Tibial artery (tissue), 4 donors: Measurements from ENCODE around the gene FRS3.

Experiments
- DNase-seq, 2 donors: peaks; one replicate each; pipeline ENCODE4 v3.0.0-alpha.2; 2019
- H3K27ac ChIP-seq, 2 donors: fragments of 200-600 bp; sonication (generic) in 1 of 2; 1 replicate in 1 of 2; 2 replicates in 1 of 2; pipeline ENCODE4 v1.5.1; 2018 to 2019; ENCODE audit warnings: mild to moderate bottlenecking in 1 of 2
- H3K27me3 ChIP-seq, 2 donors: fragments of 200-600 bp; sonication (generic) in 1 of 2; one replicate each; pipeline versions ENCODE4 v1.5.1 to v1.6.0; 2016 to 2019
- H3K36me3 ChIP-seq, 3 donors: fragments of 200-600 bp; sonication (generic) in 2 of 3; one replicate each; pipeline ENCODE4 v1.5.1; 2016 to 2019; ENCODE audit warnings: mild to moderate bottlenecking in 2 of 3
- H3K4me1 ChIP-seq, 4 donors: fragments of 200-600 bp; sonication (generic) in 2 of 4; 1 replicate in 3 of 4; 2 replicates in 1 of 4; pipeline ENCODE4 v1.5.1; 2016 to 2019
- H3K4me3 ChIP-seq, 2 donors: fragments of 200-600 bp; sonication (generic) in 1 of 2; 1 replicate in 1 of 2; 2 replicates in 1 of 2; pipeline ENCODE4 v1.5.1; 2018 to 2019; ENCODE audit warnings: mild to moderate bottlenecking in 2 of 2
- H3K9me3 ChIP-seq, 3 donors: fragments of 200-600 bp; sonication (generic) in 1 of 3; one replicate each; pipeline ENCODE4 v1.5.1; 2016 to 2019
- intact Hi-C: fragments of 100-400 bp; cut with DNase I; formaldehyde crosslinking; loops from one replicate; pipeline ENCODE4 v1.15.0; 2023; ENCODE audit warnings: low total_unique reads
- TF ChIP-seq, protein P1 (sequence below), 2 experiments: fragments of 200-600 bp in 1 of 2; fragments of 450-650 bp in 1 of 2; IDR thresholded peaks; one replicate each; pipeline ENCODE4 v1.5.1; 2017 to 2019; ENCODE audit warnings: antibody characterized with exemption in 2 of 2, mild to moderate bottlenecking in 1 of 2, moderate library complexity in 1 of 2

Gene FRS3

DNA sequence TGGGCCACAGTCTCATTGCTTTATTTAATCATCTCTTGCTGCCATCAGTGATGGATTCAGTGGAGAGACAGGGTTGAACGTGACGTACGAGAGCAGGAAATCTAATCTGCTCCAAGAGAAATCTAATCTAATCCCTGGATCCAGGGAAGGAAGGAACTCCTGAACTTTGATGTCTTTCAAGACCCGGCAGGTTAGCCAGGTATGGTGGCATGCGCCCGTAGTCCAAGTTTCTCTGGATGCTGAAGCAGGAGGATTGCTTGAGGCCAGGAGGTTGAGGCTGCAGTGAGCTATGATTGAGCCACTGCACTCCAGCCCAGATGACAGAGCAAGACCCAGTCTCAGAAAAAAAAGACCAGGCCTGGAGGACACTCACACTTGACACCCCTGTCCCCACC lies 21.1 kb downstream of the FRS3 start:
- TF ChIP-seq, protein P1, sequence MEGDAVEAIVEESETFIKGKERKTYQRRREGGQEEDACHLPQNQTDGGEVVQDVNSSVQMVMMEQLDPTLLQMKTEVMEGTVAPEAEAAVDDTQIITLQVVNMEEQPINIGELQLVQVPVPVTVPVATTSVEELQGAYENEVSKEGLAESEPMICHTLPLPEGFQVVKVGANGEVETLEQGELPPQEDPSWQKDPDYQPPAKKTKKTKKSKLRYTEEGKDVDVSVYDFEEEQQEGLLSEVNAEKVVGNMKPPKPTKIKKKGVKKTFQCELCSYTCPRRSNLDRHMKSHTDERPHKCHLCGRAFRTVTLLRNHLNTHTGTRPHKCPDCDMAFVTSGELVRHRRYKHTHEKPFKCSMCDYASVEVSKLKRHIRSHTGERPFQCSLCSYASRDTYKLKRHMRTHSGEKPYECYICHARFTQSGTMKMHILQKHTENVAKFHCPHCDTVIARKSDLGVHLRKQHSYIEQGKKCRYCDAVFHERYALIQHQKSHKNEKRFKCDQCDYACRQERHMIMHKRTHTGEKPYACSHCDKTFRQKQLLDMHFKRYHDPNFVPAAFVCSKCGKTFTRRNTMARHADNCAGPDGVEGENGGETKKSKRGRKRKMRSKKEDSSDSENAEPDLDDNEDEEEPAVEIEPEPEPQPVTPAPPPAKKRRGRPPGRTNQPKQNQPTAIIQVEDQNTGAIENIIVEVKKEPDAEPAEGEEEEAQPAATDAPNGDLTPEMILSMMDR (IDR thresholded peaks at IDR 0.05), result no peak
- Histone ChIP-seq H3K27ac (no peak overlapping the region), H3K4me1 (no peaks in the 10 kb centered on the region), H3K4me3 (no peak overlapping the region), H3K9me3 (no peaks in the 10 kb centered on the region), H3K27me3 (no peaks in the 10 kb centered on the region), H3K36me3 (no peaks in the 10 kb centered on the region)
- intact Hi-C loops, result no loop called here
- no peak for DNase-seq

DNA sequence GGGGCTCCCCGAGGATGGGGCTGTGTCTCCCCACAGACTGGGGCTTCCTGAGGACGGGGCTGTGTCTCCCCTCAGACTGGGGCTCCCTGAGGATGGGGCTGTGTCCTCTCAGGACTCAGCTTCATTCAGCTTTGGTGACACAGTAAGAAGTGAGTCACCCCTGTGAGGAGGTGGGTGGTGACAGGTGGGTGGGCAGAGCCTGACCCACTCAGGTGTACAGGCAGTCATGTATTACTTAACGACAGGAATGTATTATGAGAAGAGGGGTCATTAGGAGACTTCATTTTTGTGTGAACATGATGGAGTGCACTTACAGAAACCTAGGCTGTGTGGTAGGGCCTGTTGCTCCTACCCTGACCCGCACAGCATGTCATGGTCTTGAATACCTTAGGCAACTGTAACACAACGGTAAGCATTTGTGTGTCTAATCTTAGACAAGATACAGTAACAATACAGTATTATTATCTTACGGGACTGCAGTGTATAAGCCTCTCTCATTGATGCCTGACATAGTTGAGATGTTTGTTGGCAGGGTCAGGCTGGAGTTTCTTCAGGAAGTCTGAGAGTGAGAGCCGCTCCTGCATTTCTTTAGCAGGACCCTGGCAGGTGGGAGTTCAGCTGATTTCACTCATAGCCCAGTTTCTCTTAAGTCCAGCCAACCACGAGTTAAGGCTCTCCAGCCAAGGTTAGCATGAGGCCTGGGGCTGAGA lies 21.6 kb downstream of the FRS3 start:
- H3K4me1 ChIP-seq, result no peaks in the 10 kb centered on the region
- no peaks in the 10 kb centered on the region for H3K9me3 ChIP-seq
- TF ChIP-seq, protein P1 (IDR thresholded peaks at IDR 0.05), result no peak
- H3K36me3 ChIP-seq, result no peaks in the 10 kb centered on the region
- H3K27ac ChIP-seq, result no peak overlapping the region
- intact Hi-C loops, result no loop called here
- H3K4me3 ChIP-seq, result no peak overlapping the region
- H3K27me3 ChIP-seq, result no peaks in the 10 kb centered on the region
- no peak for DNase-seq

DNA sequence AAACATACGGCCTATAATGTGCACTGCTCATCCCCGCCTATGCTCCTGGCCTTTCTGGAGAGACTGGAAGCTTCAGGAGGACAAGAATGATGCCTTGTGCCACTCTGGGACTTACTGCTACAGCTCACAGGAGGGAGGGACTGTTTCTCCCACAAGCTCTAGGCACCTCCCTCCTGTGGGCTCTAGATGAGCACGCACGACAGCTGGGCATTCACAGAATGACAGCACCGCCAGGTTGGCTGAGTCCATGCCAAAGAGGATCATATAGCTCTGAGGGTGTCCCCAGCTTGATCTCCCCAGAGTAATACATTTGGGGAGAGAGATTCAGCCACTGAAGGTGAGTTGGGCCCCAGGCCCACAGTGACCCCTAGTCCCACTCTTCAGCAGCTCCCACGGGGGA lies 22.4 kb downstream of the FRS3 start:
- H3K4me3 ChIP-seq, result no peak overlapping the region
- no peaks in the 10 kb centered on the region for H3K4me1 ChIP-seq
- H3K9me3 ChIP-seq, result no peaks in the 10 kb centered on the region
- H3K36me3 ChIP-seq, result no peaks in the 10 kb centered on the region
- H3K27ac ChIP-seq, result no peak overlapping the region
- TF ChIP-seq, protein P1 (IDR thresholded peaks at IDR 0.05), result no peak
- no peak for DNase-seq
- intact Hi-C loops, result no loop called here
- no peaks in the 10 kb centered on the region for H3K27me3 ChIP-seq

DNA sequence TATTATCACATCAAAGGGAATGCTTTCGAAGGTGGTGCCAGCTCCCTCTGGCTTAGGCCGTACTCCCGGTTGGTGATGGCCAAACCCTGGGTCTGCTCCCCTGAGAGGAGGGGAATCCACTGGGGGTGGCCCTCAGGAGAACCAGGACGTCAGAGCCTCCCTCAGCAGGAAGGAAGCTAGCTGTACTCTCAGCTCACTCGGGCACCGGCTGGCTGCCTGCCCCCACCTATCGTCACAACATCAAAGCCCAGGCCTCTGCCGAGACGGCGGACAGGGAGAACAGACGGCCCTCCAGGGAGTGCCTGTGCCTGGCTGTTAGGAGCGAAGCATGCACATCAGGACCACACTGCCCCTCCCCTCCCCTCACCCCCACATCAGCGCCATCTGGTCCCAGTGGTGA lies 23.3 kb downstream of the FRS3 start:
- DNase-seq, result no peak
- Histone ChIP-seq H3K9me3 (no peaks in the 10 kb centered on the region), H3K4me3 (no peak overlapping the region), H3K36me3 (no peaks in the 10 kb centered on the region), H3K4me1 (no peaks in the 10 kb centered on the region), H3K27ac (no peak overlapping the region), H3K27me3 (no peaks in the 10 kb centered on the region)
- TF ChIP-seq, protein P1 (IDR thresholded peaks at IDR 0.05), result no peak
- intact Hi-C loops, result no loop called here

GRCh38 chr6:41755895-41756294 lies 23.8 kb downstream of the FRS3 start:
- intact Hi-C loops, result no loop called here
- H3K27ac ChIP-seq, result no peak overlapping the region
- no peaks in the 10 kb centered on the region for H3K27me3 ChIP-seq
- no peak for DNase-seq
- no peaks in the 10 kb centered on the region for H3K36me3 ChIP-seq
- no peaks in the 10 kb centered on the region for H3K9me3 ChIP-seq
- TF ChIP-seq, protein P1 (IDR thresholded peaks at IDR 0.05), result no peak
- no peaks in the 10 kb centered on the region for H3K4me1 ChIP-seq
- H3K4me3 ChIP-seq, result no peak overlapping the region

- intact Hi-C loops, result no loop called here
- TF ChIP-seq, protein P1 (IDR thresholded peaks at IDR 0.05), result no peak
- H3K4me1 ChIP-seq, result no peaks in the 10 kb centered on the region
- H3K4me3 ChIP-seq, result no peak overlapping the region
- H3K27me3 ChIP-seq, result no peaks in the 10 kb centered on the region
- no peaks in the 10 kb centered on the region for H3K36me3 ChIP-seq
- no peaks in the 10 kb centered on the region for H3K9me3 ChIP-seq
- no peak for DNase-seq
- H3K27ac ChIP-seq, result no peak overlapping the region
These were observed 29.3 kb downstream of the FRS3 start for GRCh38 chr6:41750374-41750773.
